GM23338 (cell line): ENCODE measurements around the gene NCOA1. TPM values are rescaled to one million over a fixed set of nuclear protein-coding genes. Genes with fewer than 3 reads are reported as not detected.
"Not testable (repeated sequence)": the region's sequence is repeated elsewhere in the genome, so short reads cannot be mapped to it uniquely, and the experiment has no call there.

Experiments used
- ATAC-seq: fragments of 200-7000 bp; cut with Tn5 transposase; 3 replicates; pipeline ENCODE4 v1.9.1; 2020
- DNase-seq: peaks from one replicate; pipeline ENCODE4 v3.0.0-alpha.2; 2015; ENCODE audit warnings: low spot score
- H2AFZ ChIP-seq: fragments of 200-600 bp; sonication (generic); 2 replicates; pipeline ENCODE4 v1.8.0; 2016; ENCODE audit warnings: antibody characterized with exemption, mild to moderate bottlenecking, moderate library complexity
- H3F3A ChIP-seq: fragments of 200-600 bp; sonication (generic); replicated peaks from 2 replicates; pipeline ENCODE4 v1.8.0; 2017; ENCODE audit warnings: antibody characterized with exemption, mixed run types, low read depth
- H3K27ac ChIP-seq: fragments of 200-600 bp; sonication (generic); 2 replicates; pipeline ENCODE4 v1.6.1; 2016; ENCODE audit warnings: low read depth
- H3K27me3 ChIP-seq: fragments of 200-600 bp; sonication (generic); 2 replicates; pipeline ENCODE4 v1.8.0; 2016; ENCODE audit warnings: mild to moderate bottlenecking, mixed run types, moderate library complexity; ENCODE audit not compliant: insufficient read depth
- H3K36me3 ChIP-seq: fragments of 200-600 bp; sonication (generic); 2 replicates; pipeline ENCODE4 v1.8.0; 2016; ENCODE audit warnings: mild to moderate bottlenecking; ENCODE audit not compliant: insufficient read depth
- H3K4me1 ChIP-seq: fragments of 200-600 bp; sonication (generic); 2 replicates; pipeline ENCODE4 v1.8.0; 2016; ENCODE audit warnings: mild to moderate bottlenecking, moderate library complexity; ENCODE audit not compliant: insufficient read depth
- H3K4me2 ChIP-seq: fragments of 200-600 bp; sonication (generic); 2 replicates; pipeline ENCODE4 v1.7.1; 2017; ENCODE audit warnings: mixed run types
- H3K4me3 ChIP-seq: fragments of 200-600 bp; sonication (generic); 2 replicates; pipeline ENCODE4 v1.6.1; 2016; ENCODE audit warnings: mixed run types
- H3K79me2 ChIP-seq: fragments of 200-600 bp; sonication (generic); replicated peaks from 2 replicates; pipeline ENCODE4 v1.8.0; 2017; ENCODE audit warnings: mild to moderate bottlenecking; ENCODE audit not compliant: insufficient read depth
- H3K9me2 ChIP-seq: fragments of 200-600 bp; sonication (generic); 2 replicates; pipeline ENCODE4 v1.8.0; 2017; ENCODE audit not compliant: insufficient read depth
- H4K20me1 ChIP-seq: fragments of 200-600 bp; sonication (generic); replicated peaks from 2 replicates; pipeline ENCODE4 v1.8.0; 2017; ENCODE audit warnings: mild to moderate bottlenecking; ENCODE audit not compliant: insufficient read depth
- H3K27ac Mint-ChIP-seq: 2 replicates; pipeline ENCODE4 v1.8.0; 2020; ENCODE audit warnings: inconsistent platforms, mild to moderate bottlenecking, moderate library complexity, mixed read lengths
- H3K27me3 Mint-ChIP-seq: 3 replicates; pipeline ENCODE4 v1.8.0; 2022; ENCODE audit warnings: low read depth, mild to moderate bottlenecking, moderate library complexity, mixed read lengths, inconsistent platforms; ENCODE audit not compliant: insufficient read depth, poor library complexity
- H3K36me3 Mint-ChIP-seq: 3 replicates; pipeline ENCODE4 v1.8.0; 2021; ENCODE audit warnings: low read depth, mild to moderate bottlenecking, inconsistent platforms, moderate library complexity, mixed read lengths
- H3K4me1 Mint-ChIP-seq: 3 replicates; pipeline ENCODE4 v1.8.0; 2020; ENCODE audit warnings: mild to moderate bottlenecking, inconsistent platforms, mixed read lengths
- H3K4me3 Mint-ChIP-seq: 3 replicates; pipeline ENCODE4 v1.8.0; 2021; ENCODE audit warnings: moderate library complexity, mild to moderate bottlenecking, inconsistent platforms, mixed read lengths
- H3K9me3 Mint-ChIP-seq: 3 replicates; pipeline ENCODE4 v1.8.0; 2020; ENCODE audit warnings: moderate library complexity, mild to moderate bottlenecking, inconsistent platforms, mixed read lengths
- CREB1 ChIP-seq: fragments of 250-450 bp; sonication (Bioruptor Pico); IDR thresholded peaks from 2 replicates; pipeline ENCODE4 v1.5.0; 2020; ENCODE audit warnings: low read depth, mild to moderate bottlenecking, moderate library complexity
- EZH2 ChIP-seq: fragments of 200-600 bp; sonication (generic); IDR thresholded peaks from one replicate; pipeline ENCODE4 v1.8.0; 2017; ENCODE audit warnings: antibody characterized with exemption, mild to moderate bottlenecking, low read depth; ENCODE audit not compliant: unreplicated experiment
- EZH2phosphoT487 ChIP-seq: fragments of 200-600 bp; sonication (generic); IDR thresholded peaks from one replicate; pipeline ENCODE4 v1.8.1; 2018; ENCODE audit warnings: antibody characterized with exemption; ENCODE audit not compliant: unreplicated experiment
- JUNB ChIP-seq: IDR thresholded peaks from one replicate; pipeline ENCODE4 v1.6.1; 2016; ENCODE audit warnings: antibody characterized with exemption; ENCODE audit not compliant: unreplicated experiment
- POLR2AphosphoS5 ChIP-seq: IDR thresholded peaks from 2 replicates; pipeline ENCODE4 v1.6.1; 2016; ENCODE audit warnings: antibody characterized with exemption, low read depth
- STAT1 ChIP-seq: IDR thresholded peaks from one replicate; pipeline ENCODE4 v1.6.1; 2016; ENCODE audit warnings: antibody characterized with exemption; ENCODE audit not compliant: unreplicated experiment
- ZNF331 ChIP-seq: fragments of 250-450 bp; sonication (Bioruptor Pico); IDR thresholded peaks from 2 replicates; pipeline ENCODE4 v1.5.0; 2020; ENCODE audit warnings: low read depth, mild to moderate bottlenecking, moderate library complexity
- polyA plus RNA-seq: library from polyadenylated mRNA; unstranded; fragments of >200 nt; fragmentation: Nextera tagmentation; extraction: Ambion mirVana; gene quantifications from 2 replicates; pipeline ENCODE4 v1.2.1, GENCODE V29; 2016
- total RNA-seq: library from RNA; depleted of rRNA; stranded (reverse); fragments of >200 nt; shearing (Covaris generic); gene quantifications from 2 replicates; pipeline ENCODE4 v1.2.3, GENCODE V29; 2014
- TF ChIP-seq, protein P1 (sequence below): IDR thresholded peaks from one replicate; pipeline ENCODE4 v1.6.1; 2018; ENCODE audit warnings: antibody characterized with exemption; ENCODE audit not compliant: unreplicated experiment

Gene NCOA1
- total and polyA plus RNA-seq, 2 experiments from 2014 or later: 7.1 to 15.1 TPM

DNA sequence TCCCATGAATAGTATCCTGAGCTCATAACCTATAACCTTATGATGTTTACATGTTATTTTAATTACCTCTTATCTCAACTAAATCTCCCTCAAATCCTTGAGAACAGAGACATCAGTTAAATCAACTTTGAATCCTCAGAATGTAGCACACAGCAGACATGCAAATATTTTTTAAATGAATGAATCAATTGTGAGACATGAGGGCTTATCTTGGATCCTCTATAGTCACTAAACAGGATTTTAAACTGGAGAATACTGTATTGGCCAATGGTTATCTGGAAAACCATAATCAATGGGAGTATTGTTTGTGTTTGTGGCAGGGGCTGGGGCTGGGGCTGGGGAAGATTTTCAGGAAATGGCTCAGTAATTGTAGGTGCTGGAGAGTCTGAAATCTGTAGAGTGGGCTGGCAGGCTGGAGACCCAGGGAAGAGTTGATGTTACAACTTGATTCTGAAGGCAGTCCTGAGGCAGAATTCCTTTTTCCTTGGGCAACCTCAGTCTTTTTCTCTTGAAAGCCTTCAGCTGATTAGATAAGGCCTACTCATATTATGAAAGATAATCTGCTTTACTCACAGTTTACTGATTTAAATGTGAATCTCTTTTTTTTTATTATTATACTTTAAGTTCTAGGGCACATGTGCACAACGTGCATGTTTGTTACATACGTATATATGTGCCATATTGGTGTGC is 106.3 kb downstream of the NCOA1 start (continued):
- TF ChIP-seq, protein P1, sequence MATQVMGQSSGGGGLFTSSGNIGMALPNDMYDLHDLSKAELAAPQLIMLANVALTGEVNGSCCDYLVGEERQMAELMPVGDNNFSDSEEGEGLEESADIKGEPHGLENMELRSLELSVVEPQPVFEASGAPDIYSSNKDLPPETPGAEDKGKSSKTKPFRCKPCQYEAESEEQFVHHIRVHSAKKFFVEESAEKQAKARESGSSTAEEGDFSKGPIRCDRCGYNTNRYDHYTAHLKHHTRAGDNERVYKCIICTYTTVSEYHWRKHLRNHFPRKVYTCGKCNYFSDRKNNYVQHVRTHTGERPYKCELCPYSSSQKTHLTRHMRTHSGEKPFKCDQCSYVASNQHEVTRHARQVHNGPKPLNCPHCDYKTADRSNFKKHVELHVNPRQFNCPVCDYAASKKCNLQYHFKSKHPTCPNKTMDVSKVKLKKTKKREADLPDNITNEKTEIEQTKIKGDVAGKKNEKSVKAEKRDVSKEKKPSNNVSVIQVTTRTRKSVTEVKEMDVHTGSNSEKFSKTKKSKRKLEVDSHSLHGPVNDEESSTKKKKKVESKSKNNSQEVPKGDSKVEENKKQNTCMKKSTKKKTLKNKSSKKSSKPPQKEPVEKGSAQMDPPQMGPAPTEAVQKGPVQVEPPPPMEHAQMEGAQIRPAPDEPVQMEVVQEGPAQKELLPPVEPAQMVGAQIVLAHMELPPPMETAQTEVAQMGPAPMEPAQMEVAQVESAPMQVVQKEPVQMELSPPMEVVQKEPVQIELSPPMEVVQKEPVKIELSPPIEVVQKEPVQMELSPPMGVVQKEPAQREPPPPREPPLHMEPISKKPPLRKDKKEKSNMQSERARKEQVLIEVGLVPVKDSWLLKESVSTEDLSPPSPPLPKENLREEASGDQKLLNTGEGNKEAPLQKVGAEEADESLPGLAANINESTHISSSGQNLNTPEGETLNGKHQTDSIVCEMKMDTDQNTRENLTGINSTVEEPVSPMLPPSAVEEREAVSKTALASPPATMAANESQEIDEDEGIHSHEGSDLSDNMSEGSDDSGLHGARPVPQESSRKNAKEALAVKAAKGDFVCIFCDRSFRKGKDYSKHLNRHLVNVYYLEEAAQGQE: no peak
- TF ChIP-seq POLR2AphosphoS5: no peak
- TF ChIP-seq STAT1: no peak
- TF ChIP-seq CREB1 (CRISPR knock-in tag): no peak

DNA sequence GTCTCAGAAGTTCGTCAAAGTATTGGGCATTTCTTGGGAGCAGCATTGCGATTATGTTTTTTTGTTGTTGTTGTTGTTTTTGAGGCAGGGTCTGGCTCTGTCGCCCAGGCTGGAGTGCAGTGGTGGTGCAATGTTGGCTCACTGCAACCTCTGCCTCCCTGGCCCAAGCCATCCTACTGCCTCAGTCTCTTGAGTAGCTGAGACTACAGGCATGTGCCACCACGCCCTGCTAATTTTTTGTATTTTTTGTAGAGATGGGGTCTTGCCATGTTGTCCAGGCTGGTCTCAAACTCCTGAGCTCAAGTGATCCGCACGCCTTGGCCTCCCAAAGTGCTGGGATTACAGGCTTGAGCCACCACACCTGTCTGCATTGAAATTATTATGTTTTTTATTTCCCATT is 109.1 kb downstream of the NCOA1 start:
- not testable (repeated sequence) for H3K79me2 ChIP-seq, H3K9me3 Mint-ChIP-seq, H3F3A ChIP-seq, H3K36me3 Mint-ChIP-seq, H3K4me3 Mint-ChIP-seq, H3K4me1 ChIP-seq, H3K27ac ChIP-seq, H3K4me2 ChIP-seq, H3K27ac Mint-ChIP-seq, H2AFZ ChIP-seq, ATAC-seq, H4K20me1 ChIP-seq, H3K9me2 ChIP-seq, H3K36me3 ChIP-seq, H3K27me3 Mint-ChIP-seq, H3K4me1 Mint-ChIP-seq, H3K27me3 ChIP-seq, H3K4me3 ChIP-seq, DNase-seq

GRCh38 chr2:24611631-24612030 is 120.6 kb downstream of the NCOA1 start:
- H3K4me3 Mint-ChIP-seq: no peak overlapping the region
- no peaks in the 10 kb centered on the region for H3K9me3 Mint-ChIP-seq
- Histone ChIP-seq H3K9me2 (no peaks in the 10 kb centered on the region), H4K20me1 (no peaks in the 10 kb centered on the region), H3K4me3 (no peak overlapping the region), H3K27ac (no peak overlapping the region), H2AFZ (no peak overlapping the region), H3K4me2 (peak overlapping the region; percentile 0; the same call in 1 of the 2 replicates), H3K36me3 (no peaks in the 10 kb centered on the region), H3K4me1 (peaks cover 25% of the 10 kb centered on the region), H3F3A (no peaks in the 10 kb centered on the region), H3K79me2 (no peaks in the 10 kb centered on the region), H3K27me3 (no peaks in the 10 kb centered on the region)
- peaks cover 1% of the 10 kb centered on the region for H3K27me3 Mint-ChIP-seq
- H3K27ac Mint-ChIP-seq: peak overlapping the region; percentile 54
- peaks cover 28% of the 10 kb centered on the region for H3K4me1 Mint-ChIP-seq
- DNase-seq: no peak
- TF ChIP-seq STAT1: no peak
- no peak for TF ChIP-seq JUNB
- TF ChIP-seq ZNF331: no peak
- no peak for TF ChIP-seq EZH2
- no peak for TF ChIP-seq EZH2phosphoT487
- no peak for ATAC-seq
- no peaks in the 10 kb centered on the region for H3K36me3 Mint-ChIP-seq
